ENCODE results near the gene KCNV2.

The KCNV2 gene

DNA sequence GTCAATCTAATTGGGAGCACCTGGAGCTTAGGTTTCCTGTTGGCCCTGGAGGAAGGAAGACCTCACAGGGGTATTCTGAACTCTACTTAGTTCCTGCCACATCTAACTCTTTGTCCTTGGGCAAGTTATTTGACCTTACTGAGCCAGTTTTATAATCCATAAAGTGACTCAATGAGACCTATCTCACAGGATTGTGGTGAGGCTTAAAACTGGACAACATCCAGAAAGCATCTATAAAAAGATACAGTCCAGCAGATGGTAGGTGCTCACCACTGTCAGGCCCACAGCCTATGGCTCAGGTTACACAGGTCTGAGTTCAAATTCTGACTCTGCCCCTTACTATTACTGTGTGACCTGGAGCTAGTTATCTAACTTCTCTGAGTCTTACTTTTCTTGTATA lies 23.3 kb downstream of the KCNV2 start:
- no peak overlapping the region for H2BK120ac ChIP-seq (ENCODE audit: low read depth, low read length)

GRCh38 chr9:2741441-2742158 lies 24.3 kb downstream of the KCNV2 start:
- H3K4me1 ChIP-seq (ENCODE audit: control insufficient read depth, low read depth, low read length) = peaks cover 22% of the 10 kb centered on the region
- H4K5ac ChIP-seq (ENCODE audit: low read length) = no peak overlapping the region
- H3K4me2 ChIP-seq (ENCODE audit: low read length) = no peak overlapping the region
- H3K23ac ChIP-seq (ENCODE audit: low read length) = no peak overlapping the region
- DNase-seq = no peak
- no peak overlapping the region for H2AK5ac ChIP-seq (ENCODE audit: low read length)
- no peaks in the 10 kb centered on the region for H3K36me3 ChIP-seq (ENCODE audit: control insufficient read depth, insufficient read depth, low read length)
- no peak overlapping the region for H3K4me3 ChIP-seq (ENCODE audit: low read length)
- no peak overlapping the region for H3K4ac ChIP-seq (ENCODE audit: low read depth, low read length)
- H3K79me1 ChIP-seq (ENCODE audit: low read length) = no peaks in the 10 kb centered on the region
- no CpG with 5 or more reads among the region's 6 CpGs for WGBS (ENCODE audit: extremely low coverage, insufficient coverage, low lambda C conversion rate)
- no peak overlapping the region for H3K27ac ChIP-seq (ENCODE audit: low read depth, low read length)
- H4K8ac ChIP-seq (ENCODE audit: low read depth, low read length) = no peak overlapping the region
- H3K27me3 ChIP-seq (ENCODE audit: insufficient read depth, low read length, poor library complexity) = no peaks in the 10 kb centered on the region
- no peak overlapping the region for H2BK5ac ChIP-seq (ENCODE audit: low read length)
- no peak overlapping the region for H2BK15ac ChIP-seq (replicated peaks; ENCODE audit: low read depth)
- peak overlapping the region; percentile 83 for H3K18ac ChIP-seq (ENCODE audit: low read length)
- H3K9ac ChIP-seq (ENCODE audit: low read length) = no peak overlapping the region
- H3K79me2 ChIP-seq (ENCODE audit: control insufficient read depth, insufficient read depth, low read length) = no peaks in the 10 kb centered on the region
- no peak overlapping the region for H3K56ac ChIP-seq (ENCODE audit: low read length)
- H2BK120ac ChIP-seq (ENCODE audit: low read depth, low read length) = no peak overlapping the region

More for the DNA sequence above, 23.3 kb downstream of the KCNV2 start:
- H3K4ac ChIP-seq (ENCODE audit: low read depth, low read length) = no peak overlapping the region
- no peaks in the 10 kb centered on the region for H3K27me3 ChIP-seq (ENCODE audit: insufficient read depth, low read length, poor library complexity)
- peaks cover 15% of the 10 kb centered on the region for H3K4me1 ChIP-seq (ENCODE audit: control insufficient read depth, low read depth, low read length)
- no peak overlapping the region for H3K18ac ChIP-seq (ENCODE audit: low read length)
- H2BK15ac ChIP-seq (replicated peaks; ENCODE audit: low read depth) = no peak overlapping the region
- H2AK5ac ChIP-seq (ENCODE audit: low read length) = no peak overlapping the region
- no peak overlapping the region for H2BK5ac ChIP-seq (ENCODE audit: low read length)
- no peak overlapping the region for H3K4me2 ChIP-seq (ENCODE audit: low read length)
- H3K36me3 ChIP-seq (ENCODE audit: control insufficient read depth, insufficient read depth, low read length) = no peaks in the 10 kb centered on the region
- H4K5ac ChIP-seq (ENCODE audit: low read length) = no peak overlapping the region
- H3K79me1 ChIP-seq (ENCODE audit: low read length) = no peaks in the 10 kb centered on the region
- H3K56ac ChIP-seq (ENCODE audit: low read length) = no peak overlapping the region
- no peak overlapping the region for H3K4me3 ChIP-seq (ENCODE audit: low read length)
- H3K23ac ChIP-seq (ENCODE audit: low read length) = no peak overlapping the region
- H4K8ac ChIP-seq (ENCODE audit: low read depth, low read length) = no peak overlapping the region
- no peak overlapping the region for H3K27ac ChIP-seq (ENCODE audit: low read depth, low read length)
- no peak for DNase-seq
- no peaks in the 10 kb centered on the region for H3K79me2 ChIP-seq (ENCODE audit: control insufficient read depth, insufficient read depth, low read length)
- H3K9ac ChIP-seq (ENCODE audit: low read length) = no peak overlapping the region

- Histone ChIP-seq H3K36me3 (ENCODE audit: control insufficient read depth, insufficient read depth, low read length) (no peaks in the 10 kb centered on the region), H3K56ac (ENCODE audit: low read length) (no peak overlapping the region), H3K18ac (ENCODE audit: low read length) (peak overlapping the region; percentile 83), H2BK5ac (ENCODE audit: low read length) (no peak overlapping the region), H2BK120ac (ENCODE audit: low read depth, low read length) (no peak overlapping the region), H3K4ac (ENCODE audit: low read depth, low read length) (peak overlapping the region; percentile 85), H3K23ac (ENCODE audit: low read length) (no peak overlapping the region), H4K5ac (ENCODE audit: low read length) (peak overlapping the region; percentile 38), H3K27ac (ENCODE audit: low read depth, low read length) (no peak overlapping the region), H3K4me1 (ENCODE audit: control insufficient read depth, low read depth, low read length) (peaks cover 27% of the 10 kb centered on the region), H3K9ac (ENCODE audit: low read length) (no peak overlapping the region), H3K4me3 (ENCODE audit: low read length) (no peak overlapping the region), H3K79me1 (ENCODE audit: low read length) (no peaks in the 10 kb centered on the region), H3K79me2 (ENCODE audit: control insufficient read depth, insufficient read depth, low read length) (no peaks in the 10 kb centered on the region), H2AK5ac (ENCODE audit: low read length) (peak overlapping the region; percentile 65), H3K27me3 (ENCODE audit: insufficient read depth, low read length, poor library complexity) (no peaks in the 10 kb centered on the region), H3K4me2 (ENCODE audit: low read length) (no peak overlapping the region), H2BK15ac (replicated peaks; ENCODE audit: low read depth) (no peak overlapping the region), H4K8ac (ENCODE audit: low read depth, low read length) (no peak overlapping the region)
- WGBS (ENCODE audit: extremely low coverage, insufficient coverage, low lambda C conversion rate) = no CpG with 5 or more reads among the region's 7 CpGs
- DNase-seq = no peak
Observed at GRCh38 chr9:2742214-2742613, 24.9 kb downstream of the KCNV2 start.

GRCh38 chr9:2743937-2744529 lies 26.7 kb downstream of the KCNV2 start:
- Histone ChIP-seq H3K9ac (ENCODE audit: low read length) (no peak overlapping the region), H2AK5ac (ENCODE audit: low read length) (peak overlapping the region; percentile 5), H3K79me1 (ENCODE audit: low read length) (no peaks in the 10 kb centered on the region), H3K18ac (ENCODE audit: low read length) (peak overlapping the region; percentile 43), H3K56ac (ENCODE audit: low read length) (peak overlapping the region; percentile 50), H3K4me1 (ENCODE audit: control insufficient read depth, low read depth, low read length) (peaks cover 30% of the 10 kb centered on the region), H2BK120ac (ENCODE audit: low read depth, low read length) (peak overlapping the region; percentile 19), H3K79me2 (ENCODE audit: control insufficient read depth, insufficient read depth, low read length) (no peaks in the 10 kb centered on the region), H4K5ac (ENCODE audit: low read length) (no peak overlapping the region), H2BK15ac (replicated peaks; ENCODE audit: low read depth) (no peak overlapping the region), H4K8ac (ENCODE audit: low read depth, low read length) (no peak overlapping the region), H3K4ac (ENCODE audit: low read depth, low read length) (peak overlapping the region; percentile 37), H3K36me3 (ENCODE audit: control insufficient read depth, insufficient read depth, low read length) (no peaks in the 10 kb centered on the region), H3K27ac (ENCODE audit: low read depth, low read length) (peak overlapping the region; percentile 69), H3K4me3 (ENCODE audit: low read length) (no peak overlapping the region), H3K4me2 (ENCODE audit: low read length) (no peak overlapping the region), H3K27me3 (ENCODE audit: insufficient read depth, low read length, poor library complexity) (no peaks in the 10 kb centered on the region), H2BK5ac (ENCODE audit: low read length) (peak overlapping the region; percentile 86), H3K23ac (ENCODE audit: low read length) (no peak overlapping the region)
- peak; percentile 83 for DNase-seq
- no CpG with 5 or more reads among the region's 5 CpGs for WGBS (ENCODE audit: extremely low coverage, insufficient coverage, low lambda C conversion rate)

GRCh38 chr9:2745560-2746380 lies 28.5 kb downstream of the KCNV2 start:
- H4K8ac ChIP-seq (ENCODE audit: low read depth, low read length) = no peak overlapping the region
- peaks cover 29% of the 10 kb centered on the region for H3K4me1 ChIP-seq (ENCODE audit: control insufficient read depth, low read depth, low read length)
- H3K4me2 ChIP-seq (ENCODE audit: low read length) = no peak overlapping the region
- WGBS (ENCODE audit: extremely low coverage, insufficient coverage, low lambda C conversion rate) = no CpG with 5 or more reads among the region's 9 CpGs
- H3K9ac ChIP-seq (ENCODE audit: low read length) = peak overlapping the region; percentile 14
- no peak overlapping the region for H3K4me3 ChIP-seq (ENCODE audit: low read length)
- H3K23ac ChIP-seq (ENCODE audit: low read length) = no peak overlapping the region
- H3K79me1 ChIP-seq (ENCODE audit: low read length) = no peaks in the 10 kb centered on the region
- no peak overlapping the region for H4K5ac ChIP-seq (ENCODE audit: low read length)
- peak; percentile 96 for DNase-seq
- peak overlapping the region; percentile 59 for H2BK5ac ChIP-seq (ENCODE audit: low read length)
- H3K56ac ChIP-seq (ENCODE audit: low read length) = peak overlapping the region; percentile 75
- H3K27me3 ChIP-seq (ENCODE audit: insufficient read depth, low read length, poor library complexity) = no peaks in the 10 kb centered on the region
- peak overlapping the region; percentile 65 for H2AK5ac ChIP-seq (ENCODE audit: low read length)
- H3K27ac ChIP-seq (ENCODE audit: low read depth, low read length) = peak overlapping the region; percentile 74
- peaks cover 2% of the 10 kb centered on the region for H3K36me3 ChIP-seq (ENCODE audit: control insufficient read depth, insufficient read depth, low read length)
- peak overlapping the region; percentile 60 for H3K4ac ChIP-seq (ENCODE audit: low read depth, low read length)
- H3K18ac ChIP-seq (ENCODE audit: low read length) = peak overlapping the region; percentile 33
- no peaks in the 10 kb centered on the region for H3K79me2 ChIP-seq (ENCODE audit: control insufficient read depth, insufficient read depth, low read length)
- H2BK120ac ChIP-seq (ENCODE audit: low read depth, low read length) = no peak overlapping the region
- no peak overlapping the region for H2BK15ac ChIP-seq (replicated peaks; ENCODE audit: low read depth)

All from mesendoderm (in vitro differentiated cells).